HG02763 (cell line): ENCODE results near the gene CCDC136.

ENCODE experiments used
- ATAC-seq: cut with Tn5 transposase; IDR thresholded peaks from one replicate; pipeline ENCODE4 v1.9.1; 2021; ENCODE audit warnings: mild to moderate bottlenecking, moderate library complexity; ENCODE audit not compliant: unreplicated experiment

Gene CCDC136

DNA sequence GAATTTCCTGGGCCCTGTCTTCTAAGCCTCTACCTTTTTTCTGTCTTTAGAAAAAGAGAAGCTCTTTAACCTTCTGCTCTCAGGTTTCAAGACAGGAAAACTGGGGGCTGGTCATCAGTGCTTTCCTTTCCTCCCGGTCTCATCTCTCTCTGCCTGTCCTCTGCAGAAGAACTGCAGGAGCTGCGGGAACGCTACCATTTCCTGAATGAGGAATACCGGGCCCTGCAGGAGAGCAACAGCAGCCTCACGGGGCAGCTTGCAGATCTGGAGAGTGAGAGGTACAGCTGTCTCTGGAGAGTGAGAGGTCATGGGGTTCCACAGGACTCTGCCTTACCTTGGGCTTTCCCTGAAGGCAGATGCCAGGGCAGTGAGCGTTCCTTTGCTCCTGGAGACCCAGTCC, 12.7 kb downstream of the CCDC136 start:
- no peak for ATAC-seq

DNA sequence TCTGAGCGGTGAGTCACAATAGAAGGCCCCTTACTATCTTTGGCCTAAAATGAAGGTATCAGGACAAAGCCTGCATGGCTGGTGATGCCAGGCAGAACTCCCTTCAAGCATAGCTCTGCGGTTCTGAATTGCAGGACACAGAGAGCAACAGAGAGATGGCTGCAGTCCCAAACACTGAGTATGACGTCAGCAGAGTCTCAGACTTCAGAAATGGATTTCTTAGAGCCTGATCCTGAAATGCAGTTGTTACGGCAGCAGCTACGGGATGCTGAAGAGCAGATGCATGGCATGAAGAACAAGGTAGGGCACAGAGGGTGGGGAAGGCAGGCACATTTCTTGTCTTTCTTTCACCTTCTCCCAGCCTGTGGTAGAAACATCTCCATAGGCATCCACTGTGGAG, 13.5 kb downstream of the CCDC136 start:
- no peak for ATAC-seq

DNA sequence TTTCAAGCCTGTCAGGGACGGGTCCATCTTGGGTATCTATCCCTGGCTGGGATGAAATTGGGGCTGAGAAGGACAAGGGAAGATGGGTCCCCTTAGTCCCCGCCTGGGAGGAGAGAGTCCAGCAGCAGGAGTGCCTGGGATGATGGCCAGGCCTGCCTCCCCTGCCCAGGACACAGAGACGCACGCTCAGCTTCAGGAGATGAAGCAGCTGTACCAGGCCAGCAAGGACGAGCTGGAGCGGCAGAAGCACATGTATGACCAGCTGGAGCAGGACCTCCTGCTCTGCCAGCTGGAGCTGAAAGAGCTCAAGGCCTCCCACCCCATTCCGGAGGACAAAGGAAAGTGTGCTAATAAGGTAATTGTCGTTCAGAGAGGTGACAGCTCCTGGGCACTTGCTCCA, 15.4 kb downstream of the CCDC136 start:
- no peak for ATAC-seq

DNA sequence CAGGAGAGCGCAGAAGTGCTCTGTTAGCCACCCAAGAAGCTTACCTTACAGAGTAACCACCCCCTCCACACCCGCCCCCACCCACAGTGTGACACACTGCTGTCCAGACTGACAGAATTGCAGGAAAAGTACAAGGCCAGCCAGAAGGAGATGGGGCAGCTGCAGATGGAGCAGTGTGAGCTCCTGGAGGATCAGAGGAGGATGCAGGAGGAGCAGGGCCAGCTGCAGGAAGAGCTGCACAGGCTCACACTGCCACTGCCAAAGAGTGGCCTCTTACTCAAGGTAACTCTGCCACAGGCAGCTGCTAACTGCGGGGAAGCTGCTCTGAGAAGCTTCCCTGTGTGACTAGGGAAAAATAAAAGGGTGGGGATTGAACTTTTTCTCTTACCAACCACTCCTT, 17.6 kb downstream of the CCDC136 start:
- no peak for ATAC-seq

DNA sequence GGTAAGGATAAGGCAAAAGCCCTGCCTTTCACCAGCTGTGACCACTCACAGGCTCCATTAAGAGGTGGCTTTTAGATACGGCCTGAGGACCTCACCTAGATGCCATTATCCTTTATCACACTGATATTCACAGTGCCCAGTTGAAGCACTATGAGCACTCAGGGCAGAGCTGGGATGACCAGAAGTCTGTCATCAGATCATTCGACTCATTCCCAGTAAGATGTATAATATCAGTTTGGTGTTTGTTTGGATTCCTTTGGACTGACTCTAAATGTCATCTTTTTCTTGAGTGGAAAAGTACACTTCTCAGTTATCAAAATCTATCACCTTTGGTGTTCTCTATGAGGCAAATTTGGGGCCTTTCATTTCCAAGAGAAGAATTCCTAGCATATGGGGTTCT, 18.7 kb downstream of the CCDC136 start:
- no peak for ATAC-seq

DNA sequence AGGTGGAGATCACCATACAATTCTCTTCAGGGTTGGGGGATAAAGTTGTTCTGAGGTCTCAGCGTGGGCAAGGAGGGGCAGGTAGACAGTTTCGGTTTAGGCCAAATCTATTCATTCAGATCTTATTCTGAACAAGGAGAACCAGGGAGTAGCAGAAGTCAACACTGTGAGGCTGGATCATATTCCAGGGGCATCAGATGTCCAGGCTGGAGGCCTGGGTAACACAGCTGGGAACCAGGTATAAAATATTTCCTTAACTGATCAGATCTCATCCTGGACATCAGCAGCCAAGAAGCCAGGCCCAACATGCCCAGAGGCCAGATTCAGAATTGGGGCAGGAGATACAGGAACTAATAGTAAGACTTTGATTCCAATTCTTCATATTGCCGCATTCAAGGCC, 19.2 kb downstream of the CCDC136 start:
- no peak for ATAC-seq

DNA sequence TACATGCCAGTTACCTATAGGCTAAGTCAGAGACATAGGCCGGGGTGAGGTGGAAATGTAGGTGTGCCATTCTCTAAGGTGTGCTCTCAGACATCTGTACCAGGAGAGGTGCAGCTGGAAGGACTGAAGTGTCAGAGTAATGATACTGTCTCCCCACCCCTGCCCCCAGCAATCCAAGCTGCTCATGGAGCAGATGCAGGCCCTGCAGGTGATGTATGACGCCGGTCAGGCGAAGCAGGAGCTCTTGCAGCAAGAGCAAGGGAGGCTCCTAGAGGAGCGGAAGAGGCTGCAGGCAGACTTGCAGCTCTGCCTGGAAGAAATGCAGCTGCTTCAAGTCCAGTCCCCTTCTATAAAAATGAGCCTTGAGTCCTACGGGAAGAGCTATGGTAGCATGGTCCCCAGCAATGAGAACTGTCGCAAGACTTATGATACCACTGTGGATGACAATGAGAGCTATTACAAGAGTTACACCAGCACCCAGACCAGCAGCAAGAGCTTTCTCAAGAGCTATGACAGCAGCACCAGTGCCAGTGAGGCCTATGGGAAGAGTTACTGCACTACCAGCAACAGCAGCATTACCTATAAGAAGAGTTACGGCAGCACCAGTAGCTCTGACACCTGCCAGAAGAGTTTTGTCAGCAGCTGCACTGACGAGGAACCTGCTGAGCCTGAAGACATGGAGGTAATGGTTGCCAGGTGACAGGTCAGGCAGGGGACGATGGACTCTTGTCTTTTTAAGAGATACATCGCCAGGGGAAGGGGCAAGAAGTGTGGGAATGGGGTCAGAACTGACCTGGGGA, 20.1 kb downstream of the CCDC136 start:
- ATAC-seq, result no peak

DNA sequence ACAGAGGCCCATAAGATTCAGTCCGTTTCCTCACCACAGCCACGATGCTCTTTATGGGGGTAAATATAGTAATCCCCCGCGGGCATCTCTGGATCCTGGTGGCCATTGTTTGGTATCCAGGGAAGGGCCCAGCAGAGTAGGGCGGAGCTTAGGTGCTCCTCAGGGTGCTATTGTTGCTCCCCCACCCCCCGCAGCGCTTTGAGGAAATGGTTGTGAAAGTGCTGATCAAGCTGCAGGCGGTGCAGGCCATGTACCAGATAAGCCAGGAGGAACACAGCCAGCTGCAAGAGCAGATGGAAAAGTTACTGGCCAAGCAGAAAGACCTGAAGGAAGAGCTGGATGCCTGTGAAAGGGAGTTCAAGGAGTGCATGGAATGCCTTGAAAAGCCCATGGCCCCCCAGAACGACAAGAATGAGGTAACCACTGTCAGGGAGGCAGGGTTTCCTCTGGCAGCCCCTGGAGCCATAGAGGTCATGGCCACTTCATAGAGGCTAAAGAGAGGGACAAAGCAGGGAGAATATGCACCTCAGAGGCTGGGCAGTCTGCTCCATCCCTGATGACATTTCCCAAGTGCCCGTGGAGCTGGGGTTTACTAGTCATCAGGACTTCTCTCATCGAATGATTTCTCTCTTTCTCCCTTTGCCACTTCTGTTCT, 20.9 kb downstream of the CCDC136 start:
- ATAC-seq, result no peak

DNA sequence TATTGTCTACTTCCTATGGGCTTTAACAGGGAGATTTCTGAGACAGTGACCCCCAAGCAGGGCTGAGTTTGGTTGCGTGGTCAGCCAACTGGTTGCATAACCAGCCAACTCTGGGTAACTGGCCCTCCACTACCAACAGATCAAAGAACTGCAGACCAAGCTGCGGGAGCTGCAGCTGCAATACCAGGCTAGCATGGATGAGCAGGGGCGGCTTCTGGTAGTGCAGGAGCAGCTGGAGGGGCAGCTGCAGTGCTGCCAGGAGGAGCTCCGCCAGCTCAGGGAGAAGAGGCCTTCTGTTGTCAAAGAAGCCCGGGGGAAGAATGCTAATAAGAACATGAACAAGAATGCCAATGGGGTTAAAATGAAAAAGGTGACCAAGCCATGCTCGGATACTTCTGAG, 22.7 kb downstream of the CCDC136 start:
- ATAC-seq, result no peak

DNA sequence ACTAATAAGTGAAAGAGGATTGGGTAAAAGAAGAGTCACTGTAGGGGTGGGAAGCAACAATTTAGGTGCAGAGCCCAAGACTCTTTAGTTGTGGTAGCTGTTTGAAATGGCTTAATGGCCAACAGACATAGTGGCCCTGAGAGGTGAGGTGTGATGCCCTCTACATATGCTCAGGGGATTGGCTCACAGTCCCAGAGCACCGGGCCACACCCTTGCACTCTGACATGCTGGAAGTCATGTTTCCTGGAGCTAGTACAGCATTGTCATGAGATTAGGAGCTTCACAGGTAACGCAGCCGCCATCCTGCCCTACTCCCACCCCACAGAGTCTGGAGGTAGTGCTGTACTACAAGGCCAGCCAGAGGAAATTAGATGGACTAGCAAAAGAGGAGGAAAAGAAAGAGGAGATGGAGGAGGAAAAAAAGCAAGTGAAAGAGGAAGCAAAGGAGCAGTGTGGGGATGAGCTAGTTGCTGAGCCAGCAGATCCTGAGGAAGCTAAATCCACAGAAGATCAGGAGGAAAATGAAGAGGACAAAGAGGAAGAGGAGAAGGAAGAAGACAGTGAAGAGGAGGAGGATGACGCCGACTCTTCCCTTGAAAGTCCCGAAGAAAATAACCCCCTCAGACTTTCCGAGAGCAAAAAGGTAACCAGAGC, 23.6 kb downstream of the CCDC136 start:
- no peak for ATAC-seq

DNA sequence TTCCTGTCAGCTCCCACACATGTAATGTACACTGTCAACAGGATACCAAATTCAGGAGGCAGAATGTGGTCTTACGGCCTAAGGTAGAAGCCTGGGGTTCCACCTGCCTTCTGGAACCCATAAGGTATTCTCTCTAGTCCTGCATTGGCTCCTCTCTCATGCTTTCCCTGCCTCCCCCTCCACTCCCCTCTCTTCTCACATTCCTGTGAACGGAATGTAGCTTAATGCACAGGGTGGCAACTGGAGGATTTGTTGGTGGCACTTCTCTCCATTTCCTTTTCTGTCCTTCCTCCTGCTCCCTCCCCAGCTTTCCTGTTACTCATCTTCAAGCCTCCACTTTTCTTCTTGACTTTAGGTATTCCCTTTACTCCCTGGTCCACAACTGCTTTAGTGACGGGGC, 26.9 kb downstream of the CCDC136 start:
- ATAC-seq, result no peak

DNA sequence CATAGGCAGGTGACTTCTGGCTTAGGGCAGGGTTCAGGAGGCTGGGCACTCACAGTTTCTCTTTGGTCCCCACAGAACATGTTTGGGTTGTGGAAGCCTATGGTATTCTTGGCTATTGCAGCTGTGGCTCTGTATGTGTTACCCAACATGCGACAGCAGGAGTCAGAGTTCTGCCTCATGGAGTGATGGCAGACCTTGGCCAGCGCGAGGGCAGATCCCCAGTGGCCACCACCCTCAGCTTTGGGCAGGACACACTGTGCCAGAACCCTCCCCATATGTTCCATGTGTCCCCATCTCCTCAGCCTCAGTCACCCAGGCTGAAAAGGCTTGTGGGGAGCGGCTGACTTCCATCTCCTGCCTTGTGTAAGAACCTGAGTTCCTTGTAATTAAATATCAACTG, 30.0 kb downstream of the CCDC136 start:
- ATAC-seq, result no peak

DNA sequence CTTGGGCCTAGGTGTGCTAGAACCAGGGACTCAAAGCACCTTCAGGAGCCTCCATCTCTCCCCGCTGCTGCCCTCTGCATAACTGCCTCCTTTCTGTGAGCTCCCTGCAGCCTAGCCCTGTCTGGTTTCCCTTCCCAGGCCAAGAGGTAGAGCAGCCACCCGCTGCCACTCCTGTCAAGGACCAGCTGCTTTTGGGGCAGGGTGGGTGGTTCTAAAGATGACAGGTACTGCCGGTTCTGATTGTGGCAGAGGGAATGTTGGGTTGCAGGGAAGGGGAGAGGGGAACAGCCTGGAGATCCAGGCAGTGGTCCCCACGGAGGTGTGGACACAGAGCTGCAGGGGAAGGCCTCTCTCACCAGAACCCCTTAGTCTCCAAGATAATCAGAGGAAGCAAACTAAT, 34.7 kb downstream of the CCDC136 start:
- ATAC-seq, result no peak

DNA sequence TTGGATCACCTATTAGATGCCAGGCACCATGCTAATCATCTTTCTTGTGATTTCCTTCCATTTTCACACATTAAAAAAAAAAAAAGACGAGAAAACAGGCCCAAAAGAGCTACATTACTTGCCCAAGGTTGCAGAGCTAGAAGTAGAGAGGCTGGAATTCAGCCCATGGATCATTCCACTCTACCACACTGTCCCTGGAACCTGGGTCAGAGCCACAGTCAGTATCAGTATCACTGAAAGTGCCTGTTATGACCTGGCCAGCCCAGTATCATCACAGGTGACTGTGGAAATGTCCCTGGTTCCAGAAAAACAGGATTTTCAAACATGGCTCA, 35.1 kb downstream of the CCDC136 start:
- ATAC-seq, result no peak

DNA sequence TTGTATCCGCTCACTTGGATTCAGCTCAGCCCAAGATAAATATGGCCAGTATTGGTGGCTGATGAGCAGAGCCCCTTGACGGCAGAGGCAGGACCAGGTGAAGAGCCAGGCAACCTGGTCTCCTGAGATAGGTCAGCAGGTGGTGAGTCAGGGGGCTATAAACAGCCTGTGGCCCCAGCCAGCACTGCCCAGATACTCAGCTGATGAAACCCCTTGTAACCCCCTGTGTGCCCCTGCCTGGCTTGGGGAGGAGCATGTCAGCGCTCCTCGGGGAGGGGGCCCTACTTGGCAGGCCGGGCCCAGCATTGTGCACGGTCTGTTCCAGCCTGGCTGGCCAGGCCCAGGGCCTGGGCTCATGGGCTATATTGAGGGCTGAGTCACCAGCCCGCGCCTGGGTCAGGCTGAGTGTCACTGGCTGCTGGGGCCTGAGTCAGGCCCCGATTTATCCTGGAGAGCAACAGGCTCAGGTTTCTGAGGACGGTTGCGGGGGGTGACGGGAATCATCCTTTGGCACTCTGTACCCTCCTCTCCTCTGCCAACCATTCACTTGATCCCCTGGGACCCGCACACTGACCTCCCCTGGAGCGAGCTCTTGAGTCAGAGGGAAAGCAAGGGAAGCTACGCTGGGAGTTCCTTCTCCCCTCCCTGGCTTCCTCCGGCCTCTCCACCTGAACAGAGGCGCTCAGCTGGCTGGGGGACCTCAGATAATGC, 35.6 kb downstream of the CCDC136 start:
- no peak for ATAC-seq

DNA sequence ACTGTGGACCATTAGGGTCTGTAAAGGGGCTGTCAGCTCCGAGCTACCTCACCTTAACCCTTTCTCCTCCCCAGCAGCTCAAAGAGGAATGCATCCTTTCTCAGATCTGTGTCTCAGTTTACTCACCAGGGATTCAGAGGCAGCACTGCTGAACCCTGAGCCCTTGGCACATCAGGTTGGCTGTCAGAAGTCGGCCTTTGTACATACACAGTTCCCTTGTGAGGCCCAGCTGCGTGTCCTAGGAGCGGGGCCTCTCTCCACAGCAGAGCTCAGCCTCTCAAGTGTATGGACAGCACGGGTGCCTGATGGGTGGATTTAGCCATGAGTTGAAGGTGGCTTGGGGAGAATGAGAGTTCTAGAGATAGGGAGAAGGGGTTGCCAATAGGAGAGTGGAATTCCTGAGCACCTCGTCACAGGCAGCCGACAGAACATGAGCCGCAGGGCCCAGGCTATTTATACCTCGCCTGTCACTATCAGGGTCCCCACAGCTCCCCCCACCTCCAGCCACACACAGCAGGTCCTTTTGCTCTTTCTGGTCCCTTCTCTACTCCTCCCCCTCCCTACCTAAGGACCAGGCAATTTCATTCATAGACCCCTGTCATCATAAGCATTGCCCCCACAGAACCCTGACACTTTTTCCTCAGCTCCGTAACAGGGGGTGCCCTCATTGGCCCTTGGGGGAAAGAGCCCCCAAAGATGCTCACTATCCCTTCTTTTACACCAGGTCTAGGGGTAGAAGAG, 36.4 kb downstream of the CCDC136 start:
- no peak for ATAC-seq

DNA sequence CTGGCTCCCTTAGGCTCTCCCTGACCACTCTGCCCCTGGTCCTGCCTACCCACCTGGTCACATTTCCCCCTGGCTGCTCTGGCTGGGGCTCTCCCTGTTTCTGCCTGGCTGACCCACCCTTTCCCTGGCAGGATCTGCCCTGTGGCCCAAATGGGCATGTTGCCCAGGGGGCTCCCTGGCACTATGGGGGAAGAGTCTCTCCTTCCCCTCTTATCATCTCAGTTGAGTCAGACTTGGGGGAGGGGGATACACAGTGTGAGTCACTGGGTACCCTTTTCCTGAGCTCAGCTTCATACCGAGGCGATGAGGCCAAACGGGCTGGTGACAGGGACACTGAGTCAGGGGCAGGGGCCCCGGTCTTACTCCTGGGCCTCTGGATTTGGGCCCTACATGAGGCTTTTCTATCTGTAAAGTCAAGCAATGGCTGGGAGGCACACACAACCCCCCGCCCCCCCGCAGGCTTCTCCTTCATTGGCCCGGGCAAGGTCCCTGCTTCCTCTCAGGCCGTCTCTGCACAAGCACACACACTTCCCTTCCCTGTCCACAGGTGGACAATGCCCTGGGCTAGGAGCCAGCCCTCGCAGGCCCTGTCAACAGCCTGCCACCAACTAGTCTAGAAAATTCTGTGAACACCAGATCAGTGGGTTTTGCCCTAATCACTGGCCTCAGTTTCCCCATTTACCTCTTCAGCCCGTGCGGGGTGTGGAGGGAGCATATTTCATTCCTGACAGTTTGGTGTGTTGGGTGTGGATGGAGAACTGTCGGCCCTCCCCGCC, 37.8 kb downstream of the CCDC136 start:
- no peak for ATAC-seq

DNA sequence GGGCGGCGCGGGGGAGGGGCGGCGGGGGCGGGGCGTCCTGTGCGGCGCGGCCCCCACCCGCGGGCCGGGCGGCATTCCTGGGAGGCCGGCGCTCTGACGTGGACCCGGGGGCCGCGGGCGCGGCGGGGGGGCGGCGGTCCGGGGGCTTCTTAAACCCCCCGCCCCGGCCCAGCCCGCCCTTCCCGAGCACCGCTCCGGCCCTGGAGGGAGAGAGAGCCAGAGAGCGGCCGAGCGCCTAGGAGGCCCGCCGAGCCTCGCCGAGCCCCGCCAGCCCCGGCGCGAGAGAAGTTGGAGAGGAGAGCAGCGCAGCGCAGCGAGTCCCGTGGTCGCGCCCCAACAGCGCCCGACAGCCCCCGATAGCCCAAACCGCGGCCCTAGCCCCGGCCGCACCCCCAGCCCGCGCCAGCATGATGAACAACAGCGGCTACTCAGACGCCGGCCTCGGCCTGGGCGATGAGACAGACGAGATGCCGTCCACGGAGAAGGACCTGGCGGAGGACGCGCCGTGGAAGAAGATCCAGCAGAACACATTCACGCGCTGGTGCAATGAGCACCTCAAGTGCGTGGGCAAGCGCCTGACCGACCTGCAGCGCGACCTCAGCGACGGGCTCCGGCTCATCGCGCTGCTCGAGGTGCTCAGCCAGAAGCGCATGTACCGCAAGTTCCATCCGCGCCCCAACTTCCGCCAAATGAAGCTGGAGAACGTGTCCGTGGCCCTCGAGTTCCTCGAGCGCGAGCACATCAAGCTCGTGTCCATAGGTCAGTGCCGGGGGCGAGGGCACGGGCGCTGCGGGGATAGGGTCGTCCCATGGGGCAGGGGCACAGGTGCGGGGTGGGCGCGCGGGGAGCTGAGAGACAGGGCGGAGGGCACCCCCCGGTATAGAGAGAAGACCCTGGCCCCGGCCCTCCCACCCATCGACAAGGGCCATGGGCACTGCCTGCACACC, 38.7 kb downstream of the CCDC136 start, which contains the start of gene FLNC:
TSS of gene FLNC (plus strand) at position 176 of the 947 bp plus-strand sequence. CDS start at position 408, 232 bp downstream.
- no peak for ATAC-seq
